Measurements from ENCODE around the gene MRPL32. TPM values are rescaled to one million over a fixed set of nuclear protein-coding genes. Genes with fewer than 3 reads are reported as not detected.

The MRPL32 gene
- total RNA-seq, 1 donor from 2014 or later = 33.9 TPM

- Histone ChIP-seq H3K9me3 (no peaks in the 10 kb centered on the region), H3K36me3 (no peaks in the 10 kb centered on the region), H3K4me1 (peaks cover 18% of the 10 kb centered on the region), H3K4me3 (no peak overlapping the region), H3K27ac (no peak overlapping the region), H3K27me3 (no peaks in the 10 kb centered on the region)
- DNase-seq (ENCODE audit: extremely low spot score in 2 of 2) = no peak
- TF ChIP-seq CTCF (IDR thresholded peaks at IDR 0.05) (no peak), POLR2A (IDR thresholded peaks at IDR 0.05) (no peak), POLR2AphosphoS5 (IDR thresholded peaks at IDR 0.05; ENCODE audit: insufficient read depth in 1 of 2, low read depth in 1 of 2) (no peak)
- intact Hi-C loops (cut with DNase I) = no loop called here
These were observed 21.9 kb upstream of the MRPL32 start for GRCh38 chr7:42910306-42910705.

- intact Hi-C loops (cut with DNase I) = loop anchor here (2.0 kb wide), 1 partner anchor 21 kb away; the partner anchor contains the start of genes MRPL32 and PSMA2
- TF ChIP-seq CTCF (IDR thresholded peaks at IDR 0.05) (peak in 1 of 3 experiments; percentile 11), POLR2A (IDR thresholded peaks at IDR 0.05) (peak in 1 of 2 donors; percentile 36), POLR2AphosphoS5 (IDR thresholded peaks at IDR 0.05; ENCODE audit: insufficient read depth in 1 of 2, low read depth in 1 of 2) (peak in 1 of 2 donors; percentile 71)
- peaks cover 18% of the 10 kb centered on the region for H3K4me1 ChIP-seq
- peak within 1 kb of the TSS; percentile 79 to 81 for H3K4me3 ChIP-seq
- H3K27me3 ChIP-seq = no peaks in the 10 kb centered on the region
- DNase-seq (ENCODE audit: extremely low spot score in 2 of 2) = peak in 1 of 2 donors; percentile 96
- H3K9me3 ChIP-seq = no peaks in the 10 kb centered on the region
- peaks cover 0 to 9% of the 10 kb centered on the region in 2 donors for H3K36me3 ChIP-seq
- H3K27ac ChIP-seq = peak within 1 kb of the TSS; percentile 84
These were observed 20.4 kb upstream of the MRPL32 start, which contains the start of gene C7orf25 for GRCh38 chr7:42911454-42912447. TSS of gene C7orf25 (minus strand) at chr7:42912070. CDS start at chr7:42910900, 1,170 bp downstream.

GRCh38 chr7:42913591-42913990, 18.6 kb upstream of the MRPL32 start:
- Histone ChIP-seq H3K27ac (no peak overlapping the region), H3K9me3 (no peaks in the 10 kb centered on the region), H3K4me3 (no peak overlapping the region), H3K36me3 (peaks cover 0 to 25% of the 10 kb centered on the region in 2 donors), H3K4me1 (peaks cover 18% of the 10 kb centered on the region), H3K27me3 (no peaks in the 10 kb centered on the region)
- intact Hi-C loops (cut with DNase I) = loop anchor here (2.0 kb wide), 1 partner anchor 19 kb away; the partner anchor contains the start of genes MRPL32 and PSMA2
- no peak for DNase-seq (ENCODE audit: extremely low spot score in 2 of 2)
- TF ChIP-seq POLR2AphosphoS5 (IDR thresholded peaks at IDR 0.05; ENCODE audit: insufficient read depth in 1 of 2, low read depth in 1 of 2) = no peak
- no peak for TF ChIP-seq POLR2A (IDR thresholded peaks at IDR 0.05)
- TF ChIP-seq CTCF (IDR thresholded peaks at IDR 0.05) = no peak

GRCh38 chr7:42914009-42914408, 18.2 kb upstream of the MRPL32 start:
- Histone ChIP-seq H3K9me3 (no peaks in the 10 kb centered on the region), H3K36me3 (peaks cover 0 to 27% of the 10 kb centered on the region in 2 donors), H3K4me1 (peaks cover 18% of the 10 kb centered on the region), H3K4me3 (no peak overlapping the region), H3K27me3 (no peaks in the 10 kb centered on the region), H3K27ac (no peak overlapping the region)
- intact Hi-C loops (cut with DNase I) = no loop called here
- no peak for DNase-seq (ENCODE audit: extremely low spot score in 2 of 2)
- TF ChIP-seq POLR2A (IDR thresholded peaks at IDR 0.05) (no peak), POLR2AphosphoS5 (IDR thresholded peaks at IDR 0.05; ENCODE audit: insufficient read depth in 1 of 2, low read depth in 1 of 2) (no peak)

GRCh38 chr7:42914421-42915045, 17.6 kb upstream of the MRPL32 start:
- H3K36me3 ChIP-seq = peaks cover 0 to 31% of the 10 kb centered on the region in 2 donors
- H3K9me3 ChIP-seq = no peaks in the 10 kb centered on the region
- H3K27me3 ChIP-seq = no peaks in the 10 kb centered on the region
- TF ChIP-seq CTCF (IDR thresholded peaks at IDR 0.05) (no peak), POLR2AphosphoS5 (IDR thresholded peaks at IDR 0.05; ENCODE audit: insufficient read depth in 1 of 2, low read depth in 1 of 2) (no peak), POLR2A (IDR thresholded peaks at IDR 0.05) (no peak)
- H3K4me3 ChIP-seq = no peak overlapping the region
- no peak overlapping the region for H3K27ac ChIP-seq
- intact Hi-C loops (cut with DNase I) = no loop called here
- no peak for DNase-seq (ENCODE audit: extremely low spot score in 2 of 2)
- peaks cover 18% of the 10 kb centered on the region for H3K4me1 ChIP-seq
